HEK293 (cell line): ENCODE results near the gene CSNK1G1.

ENCODE experiments used
- EGR2 ChIP-seq: fragments of 450-650 bp; formaldehyde crosslinking; IDR thresholded peaks from 2 replicates; pipeline ENCODE4 v1.5.1; 2016; ENCODE audit warnings: low read depth, missing biosample characterization, missing genetic modification characterization
- GLIS2 ChIP-seq: fragments of 450-650 bp; formaldehyde crosslinking; IDR thresholded peaks from 2 replicates; pipeline ENCODE4 v1.5.1; 2016; ENCODE audit warnings: missing biosample characterization, missing genetic modification characterization
- HOXD13 ChIP-seq: sonication (generic); formaldehyde crosslinking; IDR thresholded peaks from 2 replicates; pipeline ENCODE4 v1.8.0; 2022; ENCODE audit warnings: missing genetic modification reagents, borderline replicate concordance
- ZBTB48 ChIP-seq: fragments of 450-650 bp; formaldehyde crosslinking; IDR thresholded peaks from 2 replicates; pipeline ENCODE4 v1.5.1; 2016; ENCODE audit warnings: missing biosample characterization, missing genetic modification characterization
- ZEB2 ChIP-seq: fragments of 450-650 bp; formaldehyde crosslinking; IDR thresholded peaks from 2 replicates; pipeline ENCODE4 v1.5.1; 2016; ENCODE audit warnings: missing biosample characterization, missing genetic modification characterization
- ZNF114 ChIP-seq: fragments of 450-650 bp; formaldehyde crosslinking; IDR thresholded peaks from 2 replicates; pipeline ENCODE4 v1.5.0; 2017; ENCODE audit warnings: missing biosample characterization, missing genetic modification characterization
- ZNF121 ChIP-seq: fragments of 450-650 bp; formaldehyde crosslinking; IDR thresholded peaks from 2 replicates; pipeline ENCODE4 v1.5.1; 2016; ENCODE audit warnings: missing biosample characterization, missing genetic modification characterization
- ZNF184 ChIP-seq: fragments of 450-650 bp; IDR thresholded peaks from 2 replicates; pipeline ENCODE4 v1.5.1; 2018; ENCODE audit warnings: missing biosample characterization, mild to moderate bottlenecking, missing genetic modification characterization
- ZNF223 ChIP-seq: fragments of 450-650 bp; formaldehyde crosslinking; IDR thresholded peaks from 2 replicates; pipeline ENCODE4 v1.5.1; 2016; ENCODE audit warnings: missing biosample characterization, missing genetic modification characterization
- ZNF311 ChIP-seq: fragments of 450-650 bp; formaldehyde crosslinking; IDR thresholded peaks from 2 replicates; pipeline ENCODE4 v1.5.1; 2017; ENCODE audit warnings: missing biosample characterization, missing genetic modification characterization, borderline replicate concordance
- ZNF341 ChIP-seq: fragments of 450-650 bp; formaldehyde crosslinking; IDR thresholded peaks from 2 replicates; pipeline ENCODE4; 2016; ENCODE audit warnings: low read depth, missing biosample characterization, missing genetic modification characterization
- ZNF394 ChIP-seq: fragments of 450-650 bp; formaldehyde crosslinking; IDR thresholded peaks from 2 replicates; pipeline ENCODE4 v1.5.1; 2016; ENCODE audit warnings: missing biosample characterization, missing genetic modification characterization, mild to moderate bottlenecking, moderate library complexity, borderline replicate concordance
- ZNF521 ChIP-seq: fragments of 450-650 bp; formaldehyde crosslinking; IDR thresholded peaks from 2 replicates; pipeline ENCODE4 v1.5.1; 2017; ENCODE audit warnings: missing biosample characterization, mild to moderate bottlenecking, missing genetic modification characterization
- ZNF610 ChIP-seq: fragments of 450-650 bp; formaldehyde crosslinking; IDR thresholded peaks from 2 replicates; pipeline ENCODE4 v1.5.1; 2016; ENCODE audit warnings: missing biosample characterization, missing genetic modification characterization, borderline replicate concordance
- ZNF701 ChIP-seq: fragments of 450-650 bp; formaldehyde crosslinking; IDR thresholded peaks from 2 replicates; pipeline ENCODE4 v1.5.1; 2016; ENCODE audit warnings: missing biosample characterization, missing genetic modification characterization
- ZNF777 ChIP-seq: fragments of 450-650 bp; formaldehyde crosslinking; IDR thresholded peaks from 2 replicates; pipeline ENCODE4 v1.5.1; 2017; ENCODE audit warnings: missing biosample characterization, missing genetic modification characterization, borderline replicate concordance
- ZNF830 ChIP-seq: fragments of 450-650 bp; IDR thresholded peaks from 2 replicates; pipeline ENCODE4 v1.5.0; 2018; ENCODE audit warnings: missing biosample characterization, missing genetic modification characterization, low read depth, mild to moderate bottlenecking, moderate library complexity
- TF ChIP-seq, protein P1 (sequence below): fragments of 450-650 bp; formaldehyde crosslinking; IDR thresholded peaks from 2 replicates; pipeline ENCODE4 v1.5.1; 2016; ENCODE audit warnings: missing biosample characterization, missing genetic modification characterization
- TF ChIP-seq, protein P2 (sequence below): fragments of 450-650 bp; formaldehyde crosslinking; IDR thresholded peaks from 2 replicates; pipeline ENCODE4 v1.5.0; 2017; ENCODE audit warnings: missing biosample characterization, missing genetic modification characterization, borderline replicate concordance
- TF ChIP-seq, protein P3 (sequence below): fragments of 450-650 bp; formaldehyde crosslinking; IDR thresholded peaks from 2 replicates; pipeline ENCODE4 v1.5.1; 2016; ENCODE audit warnings: missing biosample characterization, missing genetic modification characterization
- TF ChIP-seq, protein P4 (sequence below): fragments of 450-650 bp; formaldehyde crosslinking; IDR thresholded peaks from 2 replicates; pipeline ENCODE4 v1.5.1; 2016; ENCODE audit warnings: missing biosample characterization, missing genetic modification characterization
- TF ChIP-seq, protein P5 (sequence below): fragments of 450-650 bp; formaldehyde crosslinking; IDR thresholded peaks from 2 replicates; pipeline ENCODE4 v1.5.1; 2016; ENCODE audit warnings: missing biosample characterization, missing genetic modification characterization
- TF ChIP-seq, protein P6 (sequence below): fragments of 450-650 bp; formaldehyde crosslinking; IDR thresholded peaks from 2 replicates; pipeline ENCODE4 v1.5.1; 2016; ENCODE audit warnings: missing biosample characterization, missing genetic modification characterization

Gene CSNK1G1

DNA sequence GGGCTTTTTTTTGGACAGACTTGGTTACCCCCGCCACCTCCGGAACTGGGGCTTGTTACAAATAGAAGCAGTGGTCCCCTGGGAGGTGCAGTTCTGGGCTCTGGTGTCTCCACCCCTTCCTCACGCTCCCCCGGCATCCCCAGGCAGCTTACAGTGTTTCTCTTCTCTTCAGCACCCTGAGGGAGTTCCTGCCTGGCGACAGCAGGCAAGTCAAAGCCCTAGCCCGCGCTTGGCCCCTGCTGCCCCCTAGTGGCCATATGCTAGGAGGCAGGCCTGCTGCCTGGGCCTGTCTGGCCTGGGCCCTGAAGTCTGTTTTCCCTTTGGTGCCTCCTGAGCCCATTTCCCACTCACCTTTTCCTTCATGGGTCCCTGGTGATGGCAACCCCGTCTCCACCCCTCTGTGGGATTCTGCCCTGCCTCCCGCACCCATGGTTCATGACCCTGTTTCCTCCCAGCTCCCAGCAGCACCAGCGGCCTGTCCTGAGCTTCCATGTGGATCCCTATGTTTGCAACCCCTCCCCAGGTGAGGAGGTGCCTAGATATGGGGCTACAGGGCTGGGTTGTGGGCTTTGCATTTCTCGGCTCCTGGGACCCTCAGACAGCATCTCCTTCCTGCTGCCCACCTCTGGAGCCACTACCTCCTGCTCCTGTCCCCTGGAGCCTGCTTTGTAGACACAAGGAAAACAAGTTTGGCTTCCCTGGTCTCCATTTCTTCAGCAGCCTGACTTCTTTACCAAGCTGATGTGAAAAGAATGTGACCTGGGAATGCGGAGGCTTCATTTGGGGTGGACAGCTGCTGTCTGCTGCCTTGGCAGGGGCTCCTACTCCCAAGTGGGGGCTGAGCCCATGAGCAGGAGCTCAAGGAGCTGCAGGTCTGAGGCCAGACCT lies 202.2 kb downstream of the CSNK1G1 start (continued):
- TF ChIP-seq ZNF394 (peak; percentile 18; the same call in 1 of the 2 replicates), GLIS2 (peak; percentile 29; the same call in 1 of the 2 replicates), ZNF311 (no peak), ZNF521 (tag by site-specific recombination) (no peak), ZNF223 (tag by site-specific recombination) (no peak), ZNF777 (no peak), ZNF184 (tag by site-specific recombination) (no peak), ZNF830 (no peak), ZEB2 (tag by site-specific recombination) (peak; percentile 65; the same call in 1 of the 2 replicates), ZNF341 (tag by site-specific recombination) (peak; percentile 84), EGR2 (tag by site-specific recombination) (no peak), ZNF121 (tag by site-specific recombination) (peak; percentile 50; the same call in 1 of the 2 replicates), ZBTB48 (tag by site-specific recombination) (peak; percentile 70), ZNF701 (tag by site-specific recombination) (no peak), HOXD13 (CRISPR knock-in tag) (no peak), ZNF610 (tag by site-specific recombination) (no peak), ZNF114 (tag by site-specific recombination) (no peak)
- TF ChIP-seq, protein P1, sequence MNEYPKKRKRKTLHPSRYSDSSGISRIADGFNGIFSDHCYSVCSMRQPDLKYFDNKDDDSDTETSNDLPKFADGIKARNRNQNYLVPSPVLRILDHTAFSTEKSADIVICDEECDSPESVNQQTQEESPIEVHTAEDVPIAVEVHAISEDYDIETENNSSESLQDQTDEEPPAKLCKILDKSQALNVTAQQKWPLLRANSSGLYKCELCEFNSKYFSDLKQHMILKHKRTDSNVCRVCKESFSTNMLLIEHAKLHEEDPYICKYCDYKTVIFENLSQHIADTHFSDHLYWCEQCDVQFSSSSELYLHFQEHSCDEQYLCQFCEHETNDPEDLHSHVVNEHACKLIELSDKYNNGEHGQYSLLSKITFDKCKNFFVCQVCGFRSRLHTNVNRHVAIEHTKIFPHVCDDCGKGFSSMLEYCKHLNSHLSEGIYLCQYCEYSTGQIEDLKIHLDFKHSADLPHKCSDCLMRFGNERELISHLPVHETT (tag by site-specific recombination), result no peak
- TF ChIP-seq, protein P2, sequence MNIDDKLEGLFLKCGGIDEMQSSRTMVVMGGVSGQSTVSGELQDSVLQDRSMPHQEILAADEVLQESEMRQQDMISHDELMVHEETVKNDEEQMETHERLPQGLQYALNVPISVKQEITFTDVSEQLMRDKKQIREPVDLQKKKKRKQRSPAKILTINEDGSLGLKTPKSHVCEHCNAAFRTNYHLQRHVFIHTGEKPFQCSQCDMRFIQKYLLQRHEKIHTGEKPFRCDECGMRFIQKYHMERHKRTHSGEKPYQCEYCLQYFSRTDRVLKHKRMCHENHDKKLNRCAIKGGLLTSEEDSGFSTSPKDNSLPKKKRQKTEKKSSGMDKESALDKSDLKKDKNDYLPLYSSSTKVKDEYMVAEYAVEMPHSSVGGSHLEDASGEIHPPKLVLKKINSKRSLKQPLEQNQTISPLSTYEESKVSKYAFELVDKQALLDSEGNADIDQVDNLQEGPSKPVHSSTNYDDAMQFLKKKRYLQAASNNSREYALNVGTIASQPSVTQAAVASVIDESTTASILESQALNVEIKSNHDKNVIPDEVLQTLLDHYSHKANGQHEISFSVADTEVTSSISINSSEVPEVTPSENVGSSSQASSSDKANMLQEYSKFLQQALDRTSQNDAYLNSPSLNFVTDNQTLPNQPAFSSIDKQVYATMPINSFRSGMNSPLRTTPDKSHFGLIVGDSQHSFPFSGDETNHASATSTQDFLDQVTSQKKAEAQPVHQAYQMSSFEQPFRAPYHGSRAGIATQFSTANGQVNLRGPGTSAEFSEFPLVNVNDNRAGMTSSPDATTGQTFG (tag by site-specific recombination), result no peak
- TF ChIP-seq, protein P3, sequence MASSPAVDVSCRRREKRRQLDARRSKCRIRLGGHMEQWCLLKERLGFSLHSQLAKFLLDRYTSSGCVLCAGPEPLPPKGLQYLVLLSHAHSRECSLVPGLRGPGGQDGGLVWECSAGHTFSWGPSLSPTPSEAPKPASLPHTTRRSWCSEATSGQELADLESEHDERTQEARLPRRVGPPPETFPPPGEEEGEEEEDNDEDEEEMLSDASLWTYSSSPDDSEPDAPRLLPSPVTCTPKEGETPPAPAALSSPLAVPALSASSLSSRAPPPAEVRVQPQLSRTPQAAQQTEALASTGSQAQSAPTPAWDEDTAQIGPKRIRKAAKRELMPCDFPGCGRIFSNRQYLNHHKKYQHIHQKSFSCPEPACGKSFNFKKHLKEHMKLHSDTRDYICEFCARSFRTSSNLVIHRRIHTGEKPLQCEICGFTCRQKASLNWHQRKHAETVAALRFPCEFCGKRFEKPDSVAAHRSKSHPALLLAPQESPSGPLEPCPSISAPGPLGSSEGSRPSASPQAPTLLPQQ, result peak; percentile 35; the same call in 1 of the 2 replicates
- TF ChIP-seq, protein P4, sequence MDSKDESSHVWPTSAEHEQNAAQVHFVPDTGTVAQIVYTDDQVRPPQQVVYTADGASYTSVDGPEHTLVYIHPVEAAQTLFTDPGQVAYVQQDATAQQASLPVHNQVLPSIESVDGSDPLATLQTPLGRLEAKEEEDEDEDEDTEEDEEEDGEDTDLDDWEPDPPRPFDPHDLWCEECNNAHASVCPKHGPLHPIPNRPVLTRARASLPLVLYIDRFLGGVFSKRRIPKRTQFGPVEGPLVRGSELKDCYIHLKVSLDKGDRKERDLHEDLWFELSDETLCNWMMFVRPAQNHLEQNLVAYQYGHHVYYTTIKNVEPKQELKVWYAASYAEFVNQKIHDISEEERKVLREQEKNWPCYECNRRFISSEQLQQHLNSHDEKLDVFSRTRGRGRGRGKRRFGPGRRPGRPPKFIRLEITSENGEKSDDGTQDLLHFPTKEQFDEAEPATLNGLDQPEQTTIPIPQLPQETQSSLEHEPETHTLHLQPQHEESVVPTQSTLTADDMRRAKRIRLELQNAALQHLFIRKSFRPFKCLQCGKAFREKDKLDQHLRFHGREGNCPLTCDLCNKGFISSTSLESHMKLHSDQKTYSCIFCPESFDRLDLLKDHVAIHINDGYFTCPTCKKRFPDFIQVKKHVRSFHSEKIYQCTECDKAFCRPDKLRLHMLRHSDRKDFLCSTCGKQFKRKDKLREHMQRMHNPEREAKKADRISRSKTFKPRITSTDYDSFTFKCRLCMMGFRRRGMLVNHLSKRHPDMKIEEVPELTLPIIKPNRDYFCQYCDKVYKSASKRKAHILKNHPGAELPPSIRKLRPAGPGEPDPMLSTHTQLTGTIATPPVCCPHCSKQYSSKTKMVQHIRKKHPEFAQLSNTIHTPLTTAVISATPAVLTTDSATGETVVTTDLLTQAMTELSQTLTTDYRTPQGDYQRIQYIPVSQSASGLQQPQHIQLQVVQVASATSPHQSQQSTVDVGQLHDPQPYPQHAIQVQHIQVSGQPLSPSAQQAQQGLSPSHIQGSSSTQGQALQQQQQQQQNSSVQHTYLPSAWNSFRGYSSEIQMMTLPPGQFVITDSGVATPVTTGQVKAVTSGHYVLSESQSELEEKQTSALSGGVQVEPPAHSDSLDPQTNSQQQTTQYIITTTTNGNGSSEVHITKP (tag by site-specific recombination), result no peak
- TF ChIP-seq, protein P5, sequence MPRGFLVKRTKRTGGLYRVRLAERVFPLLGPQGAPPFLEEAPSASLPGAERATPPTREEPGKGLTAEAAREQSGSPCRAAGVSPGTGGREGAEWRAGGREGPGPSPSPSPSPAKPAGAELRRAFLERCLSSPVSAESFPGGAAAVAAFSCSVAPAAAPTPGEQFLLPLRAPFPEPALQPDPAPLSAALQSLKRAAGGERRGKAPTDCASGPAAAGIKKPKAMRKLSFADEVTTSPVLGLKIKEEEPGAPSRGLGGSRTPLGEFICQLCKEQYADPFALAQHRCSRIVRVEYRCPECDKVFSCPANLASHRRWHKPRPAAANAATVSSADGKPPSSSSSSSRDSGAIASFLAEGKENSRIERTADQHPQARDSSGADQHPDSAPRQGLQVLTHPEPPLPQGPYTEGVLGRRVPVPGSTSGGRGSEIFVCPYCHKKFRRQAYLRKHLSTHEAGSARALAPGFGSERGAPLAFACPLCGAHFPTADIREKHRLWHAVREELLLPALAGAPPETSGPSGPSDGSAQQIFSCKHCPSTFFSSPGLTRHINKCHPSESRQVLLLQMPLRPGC (tag by site-specific recombination), result no peak
- TF ChIP-seq, protein P6, sequence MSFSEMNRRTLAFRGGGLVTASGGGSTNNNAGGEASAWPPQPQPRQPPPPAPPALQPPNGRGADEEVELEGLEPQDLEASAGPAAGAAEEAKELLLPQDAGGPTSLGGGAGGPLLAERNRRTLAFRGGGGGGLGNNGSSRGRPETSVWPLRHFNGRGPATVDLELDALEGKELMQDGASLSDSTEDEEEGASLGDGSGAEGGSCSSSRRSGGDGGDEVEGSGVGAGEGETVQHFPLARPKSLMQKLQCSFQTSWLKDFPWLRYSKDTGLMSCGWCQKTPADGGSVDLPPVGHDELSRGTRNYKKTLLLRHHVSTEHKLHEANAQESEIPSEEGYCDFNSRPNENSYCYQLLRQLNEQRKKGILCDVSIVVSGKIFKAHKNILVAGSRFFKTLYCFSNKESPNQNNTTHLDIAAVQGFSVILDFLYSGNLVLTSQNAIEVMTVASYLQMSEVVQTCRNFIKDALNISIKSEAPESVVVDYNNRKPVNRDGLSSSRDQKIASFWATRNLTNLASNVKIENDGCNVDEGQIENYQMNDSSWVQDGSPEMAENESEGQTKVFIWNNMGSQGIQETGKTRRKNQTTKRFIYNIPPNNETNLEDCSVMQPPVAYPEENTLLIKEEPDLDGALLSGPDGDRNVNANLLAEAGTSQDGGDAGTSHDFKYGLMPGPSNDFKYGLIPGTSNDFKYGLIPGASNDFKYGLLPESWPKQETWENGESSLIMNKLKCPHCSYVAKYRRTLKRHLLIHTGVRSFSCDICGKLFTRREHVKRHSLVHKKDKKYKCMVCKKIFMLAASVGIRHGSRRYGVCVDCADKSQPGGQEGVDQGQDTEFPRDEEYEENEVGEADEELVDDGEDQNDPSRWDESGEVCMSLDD (tag by site-specific recombination), result no peak
